B cell (primary cell): ENCODE measurements around the gene GSG1L. TPM values are rescaled to one million over a fixed set of nuclear protein-coding genes. Genes with fewer than 3 reads are reported as not detected.

Experiments
- ATAC-seq: fragments of 200-7000 bp; cut with Tn5 transposase; one replicate; pipeline ENCODE4 v1.10.0; 2021; ENCODE audit warnings: low read depth, mild to moderate bottlenecking, moderate number of reproducible peaks, moderate library complexity
- CTCF ChIA-PET: fragments of 350-600 bp; sonication (Branson Sonifier 250); formaldehyde crosslinking; loops from one replicate; lab custom pipeline; 2021; ENCODE audit warnings: antibody characterized with exemption, inconsistent platforms; lab: Charles Lee
- POLR2A ChIA-PET: fragments of 350-600 bp; sonication (Branson Sonifier 250); formaldehyde crosslinking; loops from one replicate; lab custom pipeline; 2021; ENCODE audit warnings: antibody characterized with exemption; lab: Charles Lee
- DNase-seq: peaks from one replicate; pipeline ENCODE4 v3.0.0; 2013
- H2AFZ ChIP-seq: 2 replicates; pipeline ENCODE4 v1.6.1; 2012; ENCODE audit warnings: mild to moderate bottlenecking, low read depth, low read length; ENCODE audit not compliant: insufficient read depth, poor library complexity, severe bottlenecking
- H3K27ac ChIP-seq, 2 donors: 1 replicate in 1 of 2; 2 replicates in 1 of 2; pipeline ENCODE4 v1.5.1; 2012 to 2013; ENCODE audit warnings: low read length in 2 of 2, mild to moderate bottlenecking in 2 of 2, moderate library complexity in 1 of 2
- H3K27me3 ChIP-seq, 4 experiments: fragments of 200-600 bp in 1 of 4; sonication (generic) in 1 of 4; replicated peaks in 1 of 4; 1 replicate in 2 of 4; 2 replicates in 2 of 4; pipeline versions ENCODE4 v1.6.1 to v1.7.0; 2013 to 2016; ENCODE audit warnings: low read length in 3 of 4, mild to moderate bottlenecking in 2 of 4, mixed read lengths in 1 of 4, moderate library complexity in 1 of 4; ENCODE audit not compliant: insufficient read depth in 4 of 4, control insufficient read depth in 3 of 4; ENCODE audit errors: control extremely low read depth in 1 of 4
- H3K36me3 ChIP-seq, 2 experiments: replicated peaks in 1 of 2; 1 replicate in 1 of 2; 2 replicates in 1 of 2; pipeline versions ENCODE4 v1.6.1 to v1.7.1; 2013; ENCODE audit warnings: low read length in 1 of 2; ENCODE audit not compliant: insufficient read depth in 2 of 2, control insufficient read depth in 1 of 2; ENCODE audit errors: control extremely low read depth in 1 of 2, extremely low read depth in 1 of 2
- H3K4me1 ChIP-seq, 2 donors: fragments of 200-600 bp in 1 of 2; sonication (generic) in 1 of 2; 1 replicate in 1 of 2; 2 replicates in 1 of 2; pipeline versions ENCODE4 v1.5.1 to v1.6.1; 2013 to 2017; ENCODE audit warnings: low read length in 2 of 2; ENCODE audit not compliant: control insufficient read depth in 2 of 2, insufficient read depth in 2 of 2
- H3K4me2 ChIP-seq: replicated peaks from 2 replicates; pipeline ENCODE3; 2012; ENCODE audit warnings: mild to moderate bottlenecking, low read depth, low read length; ENCODE audit not compliant: poor library complexity, severe bottlenecking
- H3K4me3 ChIP-seq, 5 experiments: fragments of 200-600 bp in 1 of 5; sonication (generic) in 1 of 5; 1 replicate in 3 of 5; 2 replicates in 2 of 5; pipeline versions ENCODE4 v1.5.1 to v1.7.0; 2011 to 2016; ENCODE audit warnings: low read length in 4 of 5, mild to moderate bottlenecking in 4 of 5, low read depth in 2 of 5, control low read depth in 1 of 5, moderate library complexity in 1 of 5; ENCODE audit not compliant: insufficient read depth in 1 of 5; ENCODE audit errors: control extremely low read depth in 1 of 5, extremely low read depth in 1 of 5
- H3K79me2 ChIP-seq: fragments of 200-600 bp; sonication (generic); one replicate; pipeline ENCODE4 v1.6.0; 2016; ENCODE audit warnings: low read length; ENCODE audit not compliant: control insufficient read depth, insufficient read depth
- H3K9ac ChIP-seq: fragments of 200-600 bp; sonication (generic); 2 replicates; pipeline ENCODE4 v1.6.1; 2017; ENCODE audit warnings: mild to moderate bottlenecking, low read length, moderate library complexity
- H3K9me3 ChIP-seq, 3 donors: one replicate each; pipeline versions ENCODE4 v1.6.1 to v1.7.1; 2013; ENCODE audit warnings: low read length in 2 of 3; ENCODE audit not compliant: control insufficient read depth in 2 of 3, insufficient read depth in 1 of 3; ENCODE audit errors: control extremely low read depth in 1 of 3
- H4K20me1 ChIP-seq: 2 replicates; pipeline ENCODE4 v1.6.0; 2012; ENCODE audit warnings: mild to moderate bottlenecking, low read length; ENCODE audit not compliant: insufficient read depth, control insufficient read depth, poor library complexity, severe bottlenecking
- H3K27ac Mint-ChIP-seq: one replicate; pipeline ENCODE4 v1.8.0; 2021; ENCODE audit warnings: mixed read lengths
- H3K27me3 Mint-ChIP-seq: one replicate; pipeline ENCODE4 v1.8.0; 2021; ENCODE audit warnings: mixed read lengths
- H3K4me1 Mint-ChIP-seq: one replicate; pipeline ENCODE4 v1.8.0; 2021; ENCODE audit warnings: mixed read lengths
- H3K4me3 Mint-ChIP-seq: one replicate; pipeline ENCODE4 v1.8.0; 2021; ENCODE audit warnings: mixed read lengths
- H3K9me3 Mint-ChIP-seq: one replicate; pipeline ENCODE4 v1.8.0; 2022; ENCODE audit warnings: mixed read lengths; ENCODE audit not compliant: insufficient read depth
- EZH2 ChIP-seq: IDR thresholded peaks from 2 replicates; pipeline ENCODE4 v1.6.1; 2012; ENCODE audit warnings: borderline replicate concordance, low read depth, mild to moderate bottlenecking, moderate library complexity, low read length; ENCODE audit not compliant: insufficient read depth, poor library complexity, severe bottlenecking
- WGBS: methylation state at CpG from one replicate; pipeline ENCODE4 v1.1.5; 2013; ENCODE audit warnings: missing lambda C conversion rate; ENCODE audit not compliant: insufficient coverage; 5-methylcytosine and 5-hydroxymethylcytosine counted together
- intact Hi-C: fragments of 100-400 bp; cut with micrococcal nuclease; formaldehyde crosslinking; loops from one replicate; pipeline ENCODE4 v1.10.0; 2022
- polyA plus RNA-seq: library from polyadenylated mRNA; depleted of rRNA; stranded (reverse); fragments of >200 nt; gene quantifications from 2 replicates; pipeline ENCODE4 v1.2.3, GENCODE V29; 2012
- total RNA-seq, 2 donors: library from RNA; stranded (reverse); fragments of 120-200 nt in 1 of 2; gene quantifications; 1 replicate in 1 of 2; 2 replicates in 1 of 2; pipeline versions ENCODE4 v1.2.3 to v1.2.4, GENCODE V29; 2013 to 2022
- TF ChIP-seq, protein P1 (sequence below): fragments of 200-600 bp; IDR thresholded peaks from one replicate; pipeline ENCODE4 v1.8.0; 2022; ENCODE audit warnings: antibody characterized with exemption, mild to moderate bottlenecking

Gene GSG1L
- total and polyA plus RNA-seq, 2 donors (not counting 1 experiment from before 2014, with no cell fraction given) = 0.01 TPM; not detected in 1

DNA sequence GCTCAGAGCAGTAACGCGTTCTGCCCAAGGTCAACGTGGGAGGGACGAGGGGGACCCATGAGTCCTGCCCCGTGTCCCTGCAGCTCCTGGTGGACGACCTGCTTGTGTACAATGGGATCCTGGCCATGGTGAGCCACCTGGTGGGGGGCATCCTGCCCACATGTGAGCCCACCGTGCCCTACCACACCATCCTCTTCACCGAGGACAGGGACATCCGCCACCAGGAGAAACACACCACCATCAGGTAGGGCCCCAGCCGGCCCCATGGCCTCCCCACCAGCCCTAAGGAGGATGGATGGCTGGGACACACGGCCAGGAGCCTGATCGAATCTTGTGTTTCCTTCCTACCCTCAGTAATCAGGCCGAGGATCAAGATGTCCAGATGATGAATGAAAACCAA, 286.0 kb downstream of the GSG1L start:
- DNase-seq = no peak
- H3K4me3 Mint-ChIP-seq = no peak overlapping the region
- ChIA-PET POLR2A (no interaction called here), CTCF (no interaction called here)
- intact Hi-C loops = no loop called here
- Histone ChIP-seq H3K4me3 (no peak overlapping the region), H4K20me1 (no peaks in the 10 kb centered on the region), H3K4me2 (no peak overlapping the region), H3K27me3 (no peaks in the 10 kb centered on the region), H2AFZ (no peak overlapping the region), H3K36me3 (peaks cover 0 to 4% of the 10 kb centered on the region in 2 experiments), H3K27ac (no peak overlapping the region), H3K4me1 (no peaks in the 10 kb centered on the region), H3K9ac (no peak overlapping the region), H3K79me2 (no peaks in the 10 kb centered on the region), H3K9me3 (no peaks in the 10 kb centered on the region)
- no peak for TF ChIP-seq EZH2
- TF ChIP-seq, protein P1, sequence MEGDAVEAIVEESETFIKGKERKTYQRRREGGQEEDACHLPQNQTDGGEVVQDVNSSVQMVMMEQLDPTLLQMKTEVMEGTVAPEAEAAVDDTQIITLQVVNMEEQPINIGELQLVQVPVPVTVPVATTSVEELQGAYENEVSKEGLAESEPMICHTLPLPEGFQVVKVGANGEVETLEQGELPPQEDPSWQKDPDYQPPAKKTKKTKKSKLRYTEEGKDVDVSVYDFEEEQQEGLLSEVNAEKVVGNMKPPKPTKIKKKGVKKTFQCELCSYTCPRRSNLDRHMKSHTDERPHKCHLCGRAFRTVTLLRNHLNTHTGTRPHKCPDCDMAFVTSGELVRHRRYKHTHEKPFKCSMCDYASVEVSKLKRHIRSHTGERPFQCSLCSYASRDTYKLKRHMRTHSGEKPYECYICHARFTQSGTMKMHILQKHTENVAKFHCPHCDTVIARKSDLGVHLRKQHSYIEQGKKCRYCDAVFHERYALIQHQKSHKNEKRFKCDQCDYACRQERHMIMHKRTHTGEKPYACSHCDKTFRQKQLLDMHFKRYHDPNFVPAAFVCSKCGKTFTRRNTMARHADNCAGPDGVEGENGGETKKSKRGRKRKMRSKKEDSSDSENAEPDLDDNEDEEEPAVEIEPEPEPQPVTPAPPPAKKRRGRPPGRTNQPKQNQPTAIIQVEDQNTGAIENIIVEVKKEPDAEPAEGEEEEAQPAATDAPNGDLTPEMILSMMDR = no peak
- no peak for ATAC-seq
- no peaks in the 10 kb centered on the region for H3K4me1 Mint-ChIP-seq
- no peaks in the 10 kb centered on the region for H3K9me3 Mint-ChIP-seq
- 94% methylated on average over 13 of the region's 13 CpGs for WGBS
- no peak overlapping the region for H3K27ac Mint-ChIP-seq
- H3K27me3 Mint-ChIP-seq = no peaks in the 10 kb centered on the region

DNA sequence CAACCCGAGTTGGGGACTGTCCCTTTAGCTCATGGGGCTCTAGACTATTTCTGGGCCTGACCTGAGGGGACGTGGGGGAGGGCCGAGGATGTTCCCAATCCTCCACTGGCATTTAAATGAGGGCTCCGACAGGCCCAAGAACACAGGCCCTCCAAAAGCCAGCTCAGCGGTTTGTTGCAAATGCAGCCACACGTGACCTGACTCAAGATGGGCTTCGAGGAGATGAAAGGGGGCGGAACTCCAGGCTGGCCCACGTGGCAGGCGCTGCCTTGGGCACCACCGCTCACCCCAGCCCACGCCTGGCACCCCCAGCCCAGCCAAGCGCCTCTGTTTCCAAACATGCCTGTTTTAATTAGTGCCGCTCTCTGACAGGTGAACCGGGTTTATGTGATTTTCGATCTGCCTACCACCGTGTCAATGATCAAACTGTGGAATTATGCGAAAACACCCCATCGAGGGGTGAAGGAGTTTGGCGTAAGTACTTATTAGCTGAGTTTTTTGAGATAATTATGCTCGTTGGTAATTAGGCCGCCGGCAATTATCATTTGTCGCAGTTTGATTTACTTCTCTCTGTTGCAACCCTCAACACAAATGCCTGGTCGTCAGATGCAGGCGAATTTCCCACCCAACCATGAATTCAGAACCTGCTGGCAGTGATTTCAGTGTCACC, 286.8 kb downstream of the GSG1L start:
- ATAC-seq (no peak), DNase-seq (no peak)
- H3K27me3 Mint-ChIP-seq = no peaks in the 10 kb centered on the region
- Histone ChIP-seq H3K27me3 (no peaks in the 10 kb centered on the region), H3K4me1 (no peaks in the 10 kb centered on the region), H3K9ac (no peak overlapping the region), H4K20me1 (no peaks in the 10 kb centered on the region), H3K27ac (no peak overlapping the region), H3K36me3 (peaks cover 0 to 4% of the 10 kb centered on the region in 2 experiments), H2AFZ (no peak overlapping the region), H3K4me3 (no peak overlapping the region), H3K9me3 (no peaks in the 10 kb centered on the region), H3K4me2 (no peak overlapping the region), H3K79me2 (no peaks in the 10 kb centered on the region)
- TF ChIP-seq EZH2 = no peak
- TF ChIP-seq, protein P1 = no peak
- intact Hi-C loops = no loop called here
- POLR2A ChIA-PET = no interaction called here
- CTCF ChIA-PET = no interaction called here
- no peak overlapping the region for H3K27ac Mint-ChIP-seq
- WGBS = 96% methylated on average over 21 of the region's 26 CpGs
- H3K4me1 Mint-ChIP-seq = no peaks in the 10 kb centered on the region
- H3K4me3 Mint-ChIP-seq = no peak overlapping the region
- no peaks in the 10 kb centered on the region for H3K9me3 Mint-ChIP-seq
